ENCODE results near the gene BRSK2. TPM values are rescaled to one million over a fixed set of nuclear protein-coding genes. Genes with fewer than 3 reads are reported as not detected.

Gene BRSK2
- total RNA-seq, 4 donors from 2014 or later: 0.35 to 6.4 (median 0.40) TPM; not detected in 1

- Histone ChIP-seq H3K27me3 (no peaks in the 10 kb centered on the region), H3K9me3 (no peaks in the 10 kb centered on the region), H3K27ac (no peak overlapping the region), H3K4me3 (no peak overlapping the region), H3K36me3 (peaks cover 0 to 44% (median 0%) of the 10 kb centered on the region in 3 donors), H3K4me1 (no peaks in the 10 kb centered on the region)
- no peak for TF ChIP-seq POLR2A (IDR thresholded peaks at IDR 0.05)
- DNase-seq: no peak
Measured at GRCh38 chr11:1468002-1468401, 78.3 kb downstream of the BRSK2 start.

- H3K4me3 ChIP-seq: no peak overlapping the region
- H3K4me1 ChIP-seq: no peaks in the 10 kb centered on the region
- no peak for TF ChIP-seq POLR2A (IDR thresholded peaks at IDR 0.05)
- TF ChIP-seq CTCF (IDR thresholded peaks at IDR 0.05): no peak
- no peak overlapping the region for H3K27ac ChIP-seq
- peaks cover 0 to 50% (median 0%) of the 10 kb centered on the region in 3 donors for H3K36me3 ChIP-seq
- no peak for DNase-seq
- H3K27me3 ChIP-seq: no peaks in the 10 kb centered on the region
- H3K9me3 ChIP-seq: no peaks in the 10 kb centered on the region
Measured at GRCh38 chr11:1468473-1469066, 78.8 kb downstream of the BRSK2 start.

- Histone ChIP-seq H3K27me3 (no peaks in the 10 kb centered on the region), H3K4me1 (no peaks in the 10 kb centered on the region), H3K36me3 (peaks cover 0 to 57% (median 0%) of the 10 kb centered on the region in 3 donors), H3K4me3 (no peak overlapping the region), H3K27ac (no peak overlapping the region), H3K9me3 (no peaks in the 10 kb centered on the region)
- TF ChIP-seq CTCF (IDR thresholded peaks at IDR 0.05) (no peak), POLR2A (IDR thresholded peaks at IDR 0.05) (no peak)
- DNase-seq: no peak
Measured at GRCh38 chr11:1469287-1469910, 79.7 kb downstream of the BRSK2 start.

- H3K27me3 ChIP-seq: no peaks in the 10 kb centered on the region
- H3K4me3 ChIP-seq: no peak overlapping the region
- H3K36me3 ChIP-seq: peaks cover 0 to 61% (median 0%) of the 10 kb centered on the region in 3 donors
- no peaks in the 10 kb centered on the region for H3K4me1 ChIP-seq
- no peak for TF ChIP-seq CTCF (IDR thresholded peaks at IDR 0.05)
- no peak for TF ChIP-seq POLR2A (IDR thresholded peaks at IDR 0.05)
- no peaks in the 10 kb centered on the region for H3K9me3 ChIP-seq
- H3K27ac ChIP-seq: no peak overlapping the region
- no peak for DNase-seq
Measured at GRCh38 chr11:1469911-1470680, 80.4 kb downstream of the BRSK2 start.

- Histone ChIP-seq H3K36me3 (peaks cover 0 to 70% (median 0%) of the 10 kb centered on the region in 3 donors), H3K4me1 (no peaks in the 10 kb centered on the region), H3K9me3 (no peaks in the 10 kb centered on the region), H3K27ac (no peak overlapping the region), H3K27me3 (no peaks in the 10 kb centered on the region), H3K4me3 (no peak overlapping the region)
- DNase-seq: no peak
- TF ChIP-seq POLR2A (IDR thresholded peaks at IDR 0.05): no peak
- no peak for TF ChIP-seq CTCF (IDR thresholded peaks at IDR 0.05)
Measured at GRCh38 chr11:1470681-1471611, 81.2 kb downstream of the BRSK2 start.

Data from Peyer's patch (tissue), 4 donors.